WTC11 (cell line): ENCODE measurements around the gene CENPN. TPM values are rescaled to one million over a fixed set of nuclear protein-coding genes. Genes with fewer than 3 reads are reported as not detected.

Experiments
- ATAC-seq: fragments of 200-7000 bp; cut with Tn5 transposase; 2 replicates; pipeline ENCODE4 v1.10.0; 2021; ENCODE audit warnings: mild to moderate bottlenecking, moderate library complexity
- CTCF ChIA-PET: fragments of 300-600 bp; sonication (Branson Sonifier 250); formaldehyde crosslinking; loops from one replicate; lab custom pipeline; 2021; ENCODE audit warnings: antibody characterized with exemption; lab: Charles Lee
- POLR2A ChIA-PET: fragments of 350-600 bp; sonication (Branson Sonifier 250); formaldehyde crosslinking; loops from one replicate; lab custom pipeline; 2021; ENCODE audit warnings: antibody characterized with exemption; lab: Charles Lee
- DNase-seq: peaks from one replicate; pipeline ENCODE4 v3.0.0; 2021; ENCODE audit warnings: low spot score
- H3K27ac Mint-ChIP-seq: 2 replicates; pipeline ENCODE4 v1.8.0; 2021; ENCODE audit warnings: mixed read lengths
- H3K27me3 Mint-ChIP-seq: 2 replicates; pipeline ENCODE4 v1.8.0; 2021; ENCODE audit warnings: low read depth, mild to moderate bottlenecking, moderate library complexity, mixed read lengths
- H3K36me3 Mint-ChIP-seq: 2 replicates; pipeline ENCODE4 v1.8.0; 2021; ENCODE audit warnings: mixed read lengths
- H3K4me1 Mint-ChIP-seq: 2 replicates; pipeline ENCODE4 v1.8.0; 2022; ENCODE audit warnings: mixed read lengths
- H3K4me3 Mint-ChIP-seq: 2 replicates; pipeline ENCODE4 v1.8.0; 2021; ENCODE audit warnings: mild to moderate bottlenecking, moderate library complexity, mixed read lengths
- H3K9me3 Mint-ChIP-seq: 2 replicates; pipeline ENCODE4 v1.8.0; 2021; ENCODE audit warnings: mixed read lengths
- E2F1 ChIP-seq: sonication (generic); formaldehyde crosslinking; IDR thresholded peaks from 2 replicates; pipeline ENCODE4 v1.8.0; 2022; ENCODE audit warnings: mild to moderate bottlenecking, missing genetic modification reagents
- E2F5 ChIP-seq: sonication (generic); formaldehyde crosslinking; IDR thresholded peaks from 2 replicates; pipeline ENCODE4 v1.8.1; 2022; ENCODE audit warnings: mild to moderate bottlenecking, moderate library complexity, missing genetic modification reagents
- FOXJ3 ChIP-seq: sonication (generic); formaldehyde crosslinking; IDR thresholded peaks from 2 replicates; pipeline ENCODE4 v1.9.0; 2021; ENCODE audit warnings: missing genetic modification reagents, mild to moderate bottlenecking, borderline replicate concordance
- FOXP1 ChIP-seq: sonication (generic); formaldehyde crosslinking; IDR thresholded peaks from 2 replicates; pipeline ENCODE4 v1.8.0; 2022; ENCODE audit warnings: missing genetic modification reagents, mild to moderate bottlenecking, moderate library complexity, borderline replicate concordance
- FOXP4 ChIP-seq: sonication (generic); formaldehyde crosslinking; IDR thresholded peaks from 2 replicates; pipeline ENCODE4 v1.8.0; 2022; ENCODE audit warnings: mild to moderate bottlenecking, missing genetic modification reagents
- GABPB1 ChIP-seq: sonication (generic); formaldehyde crosslinking; IDR thresholded peaks from 2 replicates; pipeline ENCODE4 v1.8.1; 2023; ENCODE audit warnings: mild to moderate bottlenecking, missing genetic modification reagents
- HMGA2 ChIP-seq: fragments of 250-450 bp; sonication (Bioruptor Pico); IDR thresholded peaks from 2 replicates; pipeline ENCODE4 v1.4.0; 2021; ENCODE audit warnings: mild to moderate bottlenecking, moderate library complexity
- KAT7 ChIP-seq: sonication (generic); formaldehyde crosslinking; IDR thresholded peaks from 2 replicates; pipeline ENCODE4 v1.8.1; 2023; ENCODE audit warnings: missing genetic modification reagents, mild to moderate bottlenecking, borderline replicate concordance
- NFE2L1 ChIP-seq: sonication (generic); formaldehyde crosslinking; IDR thresholded peaks from 2 replicates; pipeline ENCODE4 v1.8.1; 2023; ENCODE audit warnings: missing genetic modification reagents
- NR2C2 ChIP-seq: sonication (generic); formaldehyde crosslinking; IDR thresholded peaks from 2 replicates; pipeline ENCODE4 v1.8.0; 2022; ENCODE audit warnings: mild to moderate bottlenecking, missing genetic modification reagents
- NR3C1 ChIP-seq: sonication (generic); formaldehyde crosslinking; conservative IDR thresholded peaks from 2 replicates; pipeline ENCODE4 v1.8.1; 2023; ENCODE audit warnings: low read depth, mild to moderate bottlenecking, missing genetic modification reagents
- PREB ChIP-seq: sonication (generic); formaldehyde crosslinking; IDR thresholded peaks from 2 replicates; pipeline ENCODE4 v1.8.1; 2022; ENCODE audit warnings: mild to moderate bottlenecking, missing genetic modification reagents, moderate library complexity, borderline replicate concordance
- RELA ChIP-seq: sonication (generic); formaldehyde crosslinking; IDR thresholded peaks from 2 replicates; pipeline ENCODE4 v1.8.1; 2022; ENCODE audit warnings: missing genetic modification reagents, mild to moderate bottlenecking, borderline replicate concordance
- RORB ChIP-seq: fragments of 250-450 bp; sonication (Bioruptor Pico); IDR thresholded peaks from 2 replicates; pipeline ENCODE4 v1.9.0; 2021; ENCODE audit warnings: mild to moderate bottlenecking
- TCF7 ChIP-seq: sonication (generic); formaldehyde crosslinking; IDR thresholded peaks from 2 replicates; pipeline ENCODE4 v1.8.0; 2022; ENCODE audit warnings: mild to moderate bottlenecking, low read depth, missing genetic modification reagents, moderate library complexity
- USF2 ChIP-seq: sonication (generic); formaldehyde crosslinking; IDR thresholded peaks from 2 replicates; pipeline ENCODE4 v1.8.1; 2023; ENCODE audit warnings: mild to moderate bottlenecking, missing genetic modification reagents, moderate library complexity
- ZBTB21 ChIP-seq: sonication (generic); formaldehyde crosslinking; IDR thresholded peaks from 2 replicates; pipeline ENCODE4 v1.8.1; 2023; ENCODE audit warnings: mild to moderate bottlenecking, missing genetic modification reagents, borderline replicate concordance
- ZNF121 ChIP-seq: sonication (generic); formaldehyde crosslinking; IDR thresholded peaks from 2 replicates; pipeline ENCODE4 v1.8.0; 2023; ENCODE audit warnings: missing genetic modification reagents
- ZSCAN18 ChIP-seq: fragments of 250-450 bp; sonication (Bioruptor Pico); IDR thresholded peaks from 2 replicates; pipeline ENCODE4 v2.1.2; 2022; ENCODE audit warnings: mild to moderate bottlenecking, moderate library complexity
- total RNA-seq: library from RNA; stranded (reverse); gene quantifications from 3 replicates; pipeline ENCODE4 v1.2.3, GENCODE V29; 2021

CENPN gene
- total RNA-seq, 1 experiment from 2014 or later, result 47.4 TPM

GRCh38 chr16:80982646-80983045 is 24.4 kb upstream of the CENPN start:
- ATAC-seq, result no peak
- CTCF ChIA-PET, result no interaction called here
- H3K9me3 Mint-ChIP-seq, result no peaks in the 10 kb centered on the region
- no peak overlapping the region for H3K27ac Mint-ChIP-seq
- no peak for TF ChIP-seq RELA (CRISPR knock-in tag)
- no peak for TF ChIP-seq E2F1 (CRISPR knock-in tag)
- no peak for TF ChIP-seq GABPB1 (CRISPR knock-in tag)
- TF ChIP-seq KAT7 (CRISPR knock-in tag), result no peak
- TF ChIP-seq ZNF121 (CRISPR knock-in tag), result no peak
- no peak for TF ChIP-seq NR3C1
- TF ChIP-seq ZSCAN18 (CRISPR knock-in tag), result no peak
- TF ChIP-seq NFE2L1 (CRISPR knock-in tag), result no peak
- no peak for TF ChIP-seq PREB
- no peak for TF ChIP-seq FOXJ3 (CRISPR knock-in tag)
- TF ChIP-seq NR2C2 (CRISPR knock-in tag), result no peak
- TF ChIP-seq TCF7 (CRISPR knock-in tag), result no peak
- no peak for TF ChIP-seq USF2
- TF ChIP-seq E2F5 (CRISPR knock-in tag), result no peak
- TF ChIP-seq ZBTB21 (CRISPR knock-in tag), result no peak
- TF ChIP-seq RORB (CRISPR knock-in tag), result no peak
- no peak for TF ChIP-seq FOXP4 (CRISPR knock-in tag)
- no peak for TF ChIP-seq HMGA2 (CRISPR knock-in tag)
- no peak for TF ChIP-seq FOXP1 (CRISPR knock-in tag)
- TF ChIP-seq, all 79 proteins: peak for 0
- Mint-ChIP-seq H3K36me3 (peaks cover 13% of the 10 kb centered on the region), H3K4me1 (peaks cover 36% of the 10 kb centered on the region), H3K27me3 (peaks cover 11% of the 10 kb centered on the region), H3K4me3 (no peak overlapping the region)
- no peak for DNase-seq
- POLR2A ChIA-PET, result no interaction called here
